Lung (tissue), 12 donors: Measurements from ENCODE around the gene DIP2C. TPM values are rescaled to one million over a fixed set of nuclear protein-coding genes. Genes with fewer than 3 reads are reported as not detected.

ENCODE experiments used
- ATAC-seq: fragments of 200-7000 bp; cut with Tn5 transposase; one replicate; pipeline ENCODE4 v1.9.1; 2020; ENCODE audit warnings: moderate number of reproducible peaks; ENCODE audit not compliant: insufficient read depth, low FRiP score
- DNase-seq, 3 donors: peaks; one replicate each; pipeline ENCODE4 v3.0.0-alpha.2; 2013 to 2017
- H3K27ac ChIP-seq, 2 donors: one replicate each; pipeline ENCODE4 v1.5.1; 2013; ENCODE audit warnings: mild to moderate bottlenecking in 2 of 2, moderate library complexity in 2 of 2, control low read depth in 1 of 2, inconsistent platforms in 1 of 2, low read depth in 1 of 2, low read length in 1 of 2
- H3K27me3 ChIP-seq, 3 donors: one replicate each; pipeline ENCODE4 v1.5.1; 2013; ENCODE audit warnings: low read length in 2 of 3; ENCODE audit not compliant: control insufficient read depth in 3 of 3, insufficient read depth in 3 of 3
- H3K36me3 ChIP-seq, 4 donors: one replicate each; pipeline ENCODE4 v1.5.1; 2013; ENCODE audit warnings: low read length in 4 of 4, mild to moderate bottlenecking in 1 of 4, moderate library complexity in 1 of 4; ENCODE audit not compliant: control insufficient read depth in 4 of 4, insufficient read depth in 4 of 4
- H3K4me1 ChIP-seq, 5 donors: one replicate each; pipeline ENCODE4 v1.5.1; 2013; ENCODE audit warnings: low read length in 5 of 5, mild to moderate bottlenecking in 2 of 5, moderate library complexity in 1 of 5; ENCODE audit not compliant: control insufficient read depth in 5 of 5, insufficient read depth in 5 of 5
- H3K4me3 ChIP-seq: one replicate; pipeline ENCODE4 v1.5.1; 2013; ENCODE audit warnings: mild to moderate bottlenecking, control low read depth, moderate library complexity
- H3K9ac ChIP-seq, 2 donors: one replicate each; pipeline ENCODE4 v1.5.1; 2013; ENCODE audit warnings: low read length in 2 of 2, control low read depth in 1 of 2; ENCODE audit not compliant: insufficient read depth in 1 of 2
- H3K9me3 ChIP-seq, 4 donors: one replicate each; pipeline ENCODE4 v1.5.1; 2013; ENCODE audit warnings: low read length in 3 of 4, mild to moderate bottlenecking in 1 of 4, moderate library complexity in 1 of 4; ENCODE audit not compliant: control insufficient read depth in 4 of 4, insufficient read depth in 3 of 4
- WGBS, 2 donors: extraction: QIAGEN DNeasy Blood & Tissue Kit; methylation state at CpG; one replicate each; pipeline ENCODE4 v1.1.7; 2013; 5-methylcytosine and 5-hydroxymethylcytosine counted together
- polyA plus RNA-seq, 2 donors: library from polyadenylated mRNA; stranded (reverse); fragments of 200-250 nt; gene quantifications; one replicate each; pipeline ENCODE4 v1.2.1, GENCODE V29; 2013
- total RNA-seq, 2 donors: library from RNA; depleted of rRNA in 1 of 2; stranded (reverse); fragments of >200 nt in 1 of 2; gene quantifications; one replicate each; pipeline ENCODE4 v1.2.1, GENCODE V29; 2014 to 2021
- TF ChIP-seq, protein P1 (sequence below): IDR thresholded peaks from 2 replicates; pipeline ENCODE4 v1.5.1; 2012; ENCODE audit warnings: mild to moderate bottlenecking; ENCODE audit errors: control extremely low read depth, extremely low read depth
- donor health status: control.
- donor health status: control.
- donor health status: Bipolar disorder and iron deficiency.
- donor health status: healthy.
- donor health status: DM: yes; HTN: yes; CAD: no.

DIP2C gene
- total and polyA plus RNA-seq, 4 donors = 3.6 to 20.0 (median 9.5) TPM

DNA sequence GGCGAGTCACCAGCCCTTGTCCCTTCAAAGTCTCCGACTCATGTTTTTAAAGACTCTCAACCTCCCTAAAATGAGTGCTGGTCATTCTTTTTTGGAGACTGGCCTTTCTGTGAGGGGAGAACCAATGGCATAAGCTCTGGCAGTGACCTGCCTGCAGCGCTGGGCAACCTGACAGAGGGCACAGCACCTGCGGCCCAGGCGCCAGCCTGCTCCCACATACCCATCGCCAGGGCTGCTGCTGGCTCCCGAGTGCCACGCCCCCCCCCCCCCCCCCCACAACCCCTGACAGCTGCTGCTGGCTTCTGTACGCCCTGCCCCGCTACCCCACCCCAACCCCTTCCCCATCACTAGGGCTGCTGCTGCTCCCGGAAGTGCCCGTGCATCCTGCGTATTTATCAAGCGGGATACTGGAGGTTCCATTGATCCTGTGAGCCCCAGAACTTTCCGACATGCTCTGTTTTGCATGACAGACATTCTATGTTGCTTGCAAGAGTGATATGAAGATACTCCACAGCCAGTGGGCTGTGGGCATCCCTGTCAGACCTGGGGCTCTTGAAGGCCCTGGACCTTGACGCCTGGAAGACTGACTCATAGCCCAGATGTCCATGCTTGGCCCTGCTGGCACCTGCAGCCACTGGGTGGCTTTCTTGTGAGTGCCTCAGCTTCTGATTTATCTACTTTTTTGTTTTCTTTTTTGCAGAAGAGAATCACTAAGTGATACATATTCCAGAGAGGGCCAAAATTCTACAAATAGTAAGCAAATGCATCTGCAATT lies 310.4 kb downstream of the DIP2C start:
- H3K4me1 ChIP-seq = no peaks in the 10 kb centered on the region
- no peaks in the 10 kb centered on the region for H3K9me3 ChIP-seq
- ATAC-seq (no peak), DNase-seq (no peak)
- H3K36me3 ChIP-seq = peaks cover 8 to 27% (median 13%) of the 10 kb centered on the region in 4 donors
- no peaks in the 10 kb centered on the region for H3K27me3 ChIP-seq
- no peak overlapping the region for H3K9ac ChIP-seq
- H3K27ac ChIP-seq = no peak overlapping the region
- no peak overlapping the region for H3K4me3 ChIP-seq
- TF ChIP-seq, protein P1, sequence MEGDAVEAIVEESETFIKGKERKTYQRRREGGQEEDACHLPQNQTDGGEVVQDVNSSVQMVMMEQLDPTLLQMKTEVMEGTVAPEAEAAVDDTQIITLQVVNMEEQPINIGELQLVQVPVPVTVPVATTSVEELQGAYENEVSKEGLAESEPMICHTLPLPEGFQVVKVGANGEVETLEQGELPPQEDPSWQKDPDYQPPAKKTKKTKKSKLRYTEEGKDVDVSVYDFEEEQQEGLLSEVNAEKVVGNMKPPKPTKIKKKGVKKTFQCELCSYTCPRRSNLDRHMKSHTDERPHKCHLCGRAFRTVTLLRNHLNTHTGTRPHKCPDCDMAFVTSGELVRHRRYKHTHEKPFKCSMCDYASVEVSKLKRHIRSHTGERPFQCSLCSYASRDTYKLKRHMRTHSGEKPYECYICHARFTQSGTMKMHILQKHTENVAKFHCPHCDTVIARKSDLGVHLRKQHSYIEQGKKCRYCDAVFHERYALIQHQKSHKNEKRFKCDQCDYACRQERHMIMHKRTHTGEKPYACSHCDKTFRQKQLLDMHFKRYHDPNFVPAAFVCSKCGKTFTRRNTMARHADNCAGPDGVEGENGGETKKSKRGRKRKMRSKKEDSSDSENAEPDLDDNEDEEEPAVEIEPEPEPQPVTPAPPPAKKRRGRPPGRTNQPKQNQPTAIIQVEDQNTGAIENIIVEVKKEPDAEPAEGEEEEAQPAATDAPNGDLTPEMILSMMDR = no peak
- WGBS, 2 donors = 97 to 98% methylated on average over 15 to 16 of the region's 16 CpGs

DNA sequence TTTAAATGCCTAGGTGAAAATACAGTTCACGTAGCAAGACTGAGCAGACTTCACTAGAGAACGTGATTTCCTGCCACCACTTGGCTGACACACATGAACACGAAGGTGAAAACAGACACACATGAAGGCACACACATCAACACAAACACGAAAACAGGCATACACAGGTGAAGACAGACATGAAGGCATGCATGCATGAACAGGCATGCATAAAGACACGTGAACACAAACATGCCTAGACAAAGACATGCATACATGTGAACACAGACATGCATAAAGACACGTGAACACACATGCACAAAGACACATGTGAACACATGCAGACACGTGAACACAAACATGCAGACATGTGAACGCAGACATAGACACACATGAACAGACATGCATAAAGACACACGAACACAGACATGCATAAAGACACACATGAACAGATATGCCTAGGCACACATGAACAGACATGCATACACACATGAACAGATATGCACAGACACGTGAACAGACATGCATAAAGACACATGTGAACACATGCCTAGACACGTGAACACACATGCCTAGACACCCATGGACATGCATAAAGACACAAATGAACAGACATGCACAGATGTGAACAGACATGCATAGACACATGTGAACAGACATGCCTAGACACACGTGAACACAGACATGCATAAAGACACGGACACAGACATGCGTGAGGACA lies 311.1 kb downstream of the DIP2C start:
- Histone ChIP-seq H3K4me3 (no peak overlapping the region), H3K27ac (no peak overlapping the region), H3K9ac (no peak overlapping the region), H3K36me3 (peaks cover 8 to 27% (median 13%) of the 10 kb centered on the region in 4 donors), H3K27me3 (no peaks in the 10 kb centered on the region), H3K9me3 (no peaks in the 10 kb centered on the region), H3K4me1 (peaks cover 0 to 2% (median 0%) of the 10 kb centered on the region in 5 donors)
- no peak for DNase-seq
- TF ChIP-seq, protein P1 = no peak
- WGBS, 2 donors = 94 to 95% methylated on average over 14 of the region's 14 CpGs
- ATAC-seq = no peak

DNA sequence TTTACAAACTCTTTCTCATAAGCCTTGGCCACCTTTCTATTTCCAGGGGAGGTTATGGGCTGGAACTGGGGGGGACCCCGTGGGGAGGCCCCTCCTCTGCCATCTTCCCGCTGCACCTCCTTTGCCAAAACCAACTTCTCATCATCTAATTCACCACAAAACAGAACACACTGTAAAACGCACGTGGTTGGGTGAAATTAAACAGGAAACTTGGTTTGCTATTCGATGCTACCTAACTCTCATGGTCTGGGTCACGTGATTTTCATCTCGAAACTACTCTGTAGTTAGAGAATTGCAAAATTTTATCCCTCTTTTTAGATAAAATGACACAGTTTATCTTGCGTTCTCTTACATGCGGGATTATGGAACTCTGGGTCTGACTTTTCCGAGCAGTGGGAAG lies 312.2 kb downstream of the DIP2C start:
- Histone ChIP-seq H3K9ac (no peak overlapping the region), H3K27me3 (no peaks in the 10 kb centered on the region), H3K4me1 (peaks cover 0 to 13% (median 0%) of the 10 kb centered on the region in 5 donors), H3K27ac (no peak overlapping the region), H3K36me3 (peaks cover 5 to 21% (median 10%) of the 10 kb centered on the region in 4 donors), H3K4me3 (no peak overlapping the region), H3K9me3 (no peaks in the 10 kb centered on the region)
- TF ChIP-seq, protein P1 = no peak
- WGBS, 2 donors = 74 to 84% methylated on average over 10 of the region's 10 CpGs
- DNase-seq (no peak), ATAC-seq (no peak)
